Stimulated activated CD8-positive, alpha-beta memory T cell treated with anti-CD3 and anti-CD28 coated beads, Interleukin-2, amount 100 ng/mL, for 48 hours (primary cell): ENCODE data around the gene SYTL2.
"Not testable (repeated sequence)": the region's sequence is repeated elsewhere in the genome, so short reads cannot be mapped to it uniquely, and the experiment has no call there.

Source experiments
- DNase-seq, 2 donors: peaks; one replicate each; pipeline ENCODE4 v3.0.0-alpha.2; 2020; ENCODE audit warnings: low read depth in 2 of 2

The SYTL2 gene

DNA sequence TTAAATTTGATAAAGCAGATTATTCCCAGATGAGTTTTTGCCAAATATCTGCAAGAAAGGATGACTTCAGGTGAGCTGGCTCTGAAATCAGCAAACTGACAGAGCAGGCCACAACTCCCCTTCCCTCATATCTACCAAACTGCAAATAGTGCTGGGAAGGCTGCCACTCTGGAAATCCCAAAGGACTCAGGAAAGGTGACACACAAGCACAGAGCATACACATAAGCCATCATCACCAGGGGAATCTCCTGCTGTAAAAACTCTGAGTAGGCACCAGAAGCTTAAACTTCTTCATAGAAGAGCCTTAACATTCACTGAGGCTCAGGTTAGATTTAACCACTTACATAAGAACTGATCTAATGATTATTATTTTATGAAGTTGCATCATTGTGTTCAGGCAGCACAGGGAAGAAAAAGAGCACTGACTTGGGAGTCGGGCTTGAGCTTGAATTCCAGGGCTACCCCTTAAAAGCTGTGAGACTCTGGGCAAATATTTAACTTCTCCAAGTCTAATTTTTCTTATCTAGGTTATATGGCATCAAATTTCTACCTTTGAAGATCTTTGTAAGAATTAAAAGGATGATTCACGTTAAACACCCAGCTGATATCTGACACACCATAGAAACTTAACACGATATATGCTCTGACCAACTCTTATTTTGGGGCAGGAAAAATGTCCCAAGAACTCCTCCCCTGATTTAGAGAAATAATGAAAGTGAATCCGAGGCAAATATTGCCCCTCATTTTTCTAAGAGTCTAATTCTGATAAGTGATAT lies 15.0 kb downstream of the SYTL2 start:
- DNase-seq: no peak

DNA sequence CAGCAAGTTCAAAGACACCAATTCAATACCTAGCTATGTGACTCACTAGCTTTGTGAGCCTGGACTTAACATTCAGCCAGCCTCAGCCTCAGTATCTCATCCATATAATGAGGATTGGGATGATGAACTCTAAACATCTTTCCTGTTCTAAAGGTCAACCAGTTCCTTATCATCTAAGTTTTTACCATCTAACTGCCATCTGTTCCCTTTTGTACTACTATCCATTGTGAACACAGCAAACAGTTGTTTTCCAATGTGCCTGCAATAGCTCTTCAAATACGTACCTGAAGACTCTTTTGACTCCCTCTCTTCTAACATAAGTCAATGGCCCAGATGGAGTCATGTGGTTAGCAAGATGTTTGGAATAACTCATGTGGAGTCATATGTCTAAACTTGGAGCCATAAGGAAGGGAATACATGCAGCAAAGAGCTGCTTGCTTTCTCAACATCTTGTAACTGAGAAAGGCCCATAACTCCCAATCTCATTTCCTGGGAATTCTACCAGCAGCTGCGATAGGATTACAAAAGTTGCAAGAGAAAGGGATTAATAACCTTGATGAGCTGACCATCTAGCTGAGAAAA lies 19.4 kb downstream of the SYTL2 start:
- DNase-seq: no peak

GRCh38 chr11:85787809-85788760 lies 22.9 kb downstream of the SYTL2 start:
- DNase-seq: no peak

DNA sequence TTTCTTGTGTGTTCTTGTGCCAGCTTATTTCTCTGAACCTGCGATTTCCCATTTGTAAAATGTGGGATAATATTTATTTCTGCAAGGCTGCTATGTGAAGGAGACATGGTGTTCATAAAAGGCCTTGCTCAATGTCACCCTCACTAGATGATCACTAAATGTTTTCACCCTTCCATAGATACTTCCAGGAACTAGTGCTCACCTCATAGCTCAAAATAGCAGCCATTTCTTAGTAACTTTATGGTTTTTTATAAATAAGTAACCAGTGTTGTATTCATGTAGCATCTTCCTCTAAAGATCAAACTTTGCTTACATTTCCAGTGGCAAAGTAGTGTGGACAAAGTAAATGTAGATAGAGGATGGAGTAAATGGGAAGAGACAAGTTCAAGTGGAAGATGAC lies 23.8 kb downstream of the SYTL2 start:
- no peak for DNase-seq

GRCh38 chr11:85784480-85785265 lies 26.3 kb downstream of the SYTL2 start:
- DNase-seq: no peak

GRCh38 chr11:85783758-85784157 lies 27.2 kb downstream of the SYTL2 start:
- no peak for DNase-seq

GRCh38 chr11:85780780-85781517 lies 30.0 kb downstream of the SYTL2 start:
- not testable (repeated sequence) for DNase-seq

- DNase-seq: no peak
Observed at GRCh38 chr11:85779956-85780640, 30.8 kb downstream of the SYTL2 start.

- DNase-seq: not testable (repeated sequence)
Observed at GRCh38 chr11:85777603-85777972, 33.4 kb downstream of the SYTL2 start.

DNA sequence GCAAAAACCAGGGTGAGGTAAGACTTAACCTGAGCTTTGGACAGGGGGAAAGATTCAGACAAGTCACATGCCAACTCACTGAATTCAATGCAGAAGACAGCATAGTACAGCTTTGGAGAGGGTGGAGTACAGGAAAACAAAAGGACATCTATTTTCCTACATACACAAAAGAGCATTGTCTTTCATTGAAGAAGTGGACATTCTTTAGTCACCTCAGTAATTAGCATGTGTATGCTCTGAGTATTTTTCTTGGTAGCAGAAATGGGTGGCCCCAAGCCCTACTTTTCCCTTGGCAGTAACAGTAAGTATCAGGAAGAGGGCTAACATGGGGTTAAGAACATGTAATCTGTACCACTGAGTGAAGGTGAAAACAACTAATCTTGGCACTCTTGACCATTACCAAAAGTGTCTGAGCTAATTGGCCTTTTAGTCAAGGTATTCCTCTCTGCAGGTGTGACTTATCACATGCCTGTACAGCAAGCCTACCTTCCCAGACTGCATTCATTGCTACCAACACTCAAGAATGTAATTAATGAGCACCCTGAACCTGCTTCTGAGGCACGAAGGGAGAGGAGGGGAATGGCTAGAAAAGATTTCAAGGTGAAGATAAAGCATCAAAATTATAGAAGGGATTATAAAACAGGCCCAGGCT lies 33.9 kb downstream of the SYTL2 start:
- no peak for DNase-seq

DNA sequence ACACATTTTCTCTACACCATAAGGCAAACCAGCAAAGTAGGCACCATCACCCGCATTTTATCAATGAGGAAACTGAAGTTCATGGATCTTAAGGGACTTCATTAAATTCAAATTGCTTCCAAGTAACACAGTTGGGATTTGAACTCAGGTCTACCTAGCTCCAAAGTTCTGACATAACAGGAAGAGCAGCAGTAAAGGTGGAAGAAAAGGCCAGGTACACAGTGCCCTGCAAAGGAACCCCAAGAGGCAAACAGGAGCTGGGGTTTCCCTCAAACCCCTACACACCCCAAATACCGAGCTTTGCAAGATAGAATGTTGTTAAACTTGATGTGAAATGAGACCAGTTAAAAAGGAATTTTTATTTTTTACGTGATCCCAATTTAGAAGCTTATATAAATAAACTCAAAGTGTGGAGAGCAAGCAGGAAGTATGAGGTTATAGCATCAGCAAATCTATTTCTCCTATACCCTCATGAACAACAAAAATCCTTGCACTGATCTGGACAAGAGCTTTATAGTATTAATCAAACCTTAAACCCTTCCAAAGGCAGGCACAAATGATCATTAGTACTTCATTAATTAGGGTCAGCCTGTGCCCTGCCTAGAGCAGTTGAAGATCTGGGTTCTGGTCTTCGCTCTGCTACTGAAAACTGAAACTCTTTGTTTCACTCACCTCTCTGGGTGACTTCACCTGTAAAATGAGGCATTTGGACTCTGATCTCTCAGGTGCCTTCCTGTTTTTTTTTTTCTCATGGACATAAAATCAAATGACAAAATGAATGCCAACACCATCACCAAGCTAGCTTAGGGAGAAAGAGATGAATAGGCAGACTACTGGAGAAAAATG lies 36.5 kb downstream of the SYTL2 start:
- no peak for DNase-seq

DNA sequence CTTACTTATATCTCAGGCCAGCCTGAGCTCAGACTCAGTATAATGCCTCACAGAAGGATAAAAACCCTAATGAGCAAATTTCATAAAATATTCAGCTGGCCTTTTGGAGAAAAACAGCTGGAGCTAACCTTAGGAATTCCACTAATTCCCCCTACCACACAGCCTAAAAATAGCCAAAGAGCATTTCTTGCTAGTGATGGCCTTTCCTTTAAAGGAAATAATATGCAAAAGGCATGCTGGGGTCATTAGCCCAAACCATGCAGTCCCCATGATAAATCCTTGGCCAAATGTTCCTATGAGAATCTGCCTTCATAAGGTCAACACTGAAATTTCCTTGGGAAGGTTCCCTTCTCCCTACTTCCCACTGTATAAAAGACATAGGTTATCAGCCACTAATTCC lies 38.2 kb downstream of the SYTL2 start:
- no peak for DNase-seq

DNA sequence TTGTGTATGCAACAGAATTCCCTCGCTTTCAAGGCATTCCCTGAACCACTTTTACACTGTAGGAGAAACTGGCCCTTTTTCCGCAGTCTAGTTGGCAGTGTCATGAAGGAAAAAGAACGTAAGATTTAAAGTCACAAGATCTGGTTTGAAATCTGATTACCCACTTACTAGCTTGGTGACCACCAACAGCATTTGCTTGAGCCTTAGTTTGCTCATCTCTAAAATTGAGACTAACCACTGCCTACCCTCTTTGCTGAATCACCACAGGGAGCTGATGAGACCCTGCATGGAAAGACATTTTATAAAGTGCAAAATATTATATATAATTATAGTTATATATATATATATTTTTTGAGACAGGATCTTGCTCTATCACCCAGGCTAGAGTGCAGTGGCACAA lies 39.4 kb downstream of the SYTL2 start:
- no peak for DNase-seq

DNA sequence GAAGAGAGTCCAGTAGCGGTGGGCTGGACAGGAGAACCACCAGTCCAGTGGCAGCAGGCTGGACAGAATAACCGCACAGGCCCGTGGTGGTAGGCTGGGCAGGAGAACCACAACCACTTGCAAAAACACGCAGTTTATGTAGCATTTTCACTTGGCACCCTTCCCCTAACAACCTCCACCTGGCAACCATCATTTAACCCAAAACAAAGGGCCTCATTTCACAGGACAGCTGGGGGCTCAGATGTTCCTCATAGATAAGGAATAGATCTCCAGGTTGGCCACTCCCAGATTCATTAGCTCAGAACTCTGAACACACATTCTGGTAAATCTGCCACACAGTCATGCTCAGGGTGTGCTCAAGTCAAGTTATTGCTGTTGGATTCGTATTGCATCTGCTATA lies 41.2 kb downstream of the SYTL2 start:
- DNase-seq: no peak

DNA sequence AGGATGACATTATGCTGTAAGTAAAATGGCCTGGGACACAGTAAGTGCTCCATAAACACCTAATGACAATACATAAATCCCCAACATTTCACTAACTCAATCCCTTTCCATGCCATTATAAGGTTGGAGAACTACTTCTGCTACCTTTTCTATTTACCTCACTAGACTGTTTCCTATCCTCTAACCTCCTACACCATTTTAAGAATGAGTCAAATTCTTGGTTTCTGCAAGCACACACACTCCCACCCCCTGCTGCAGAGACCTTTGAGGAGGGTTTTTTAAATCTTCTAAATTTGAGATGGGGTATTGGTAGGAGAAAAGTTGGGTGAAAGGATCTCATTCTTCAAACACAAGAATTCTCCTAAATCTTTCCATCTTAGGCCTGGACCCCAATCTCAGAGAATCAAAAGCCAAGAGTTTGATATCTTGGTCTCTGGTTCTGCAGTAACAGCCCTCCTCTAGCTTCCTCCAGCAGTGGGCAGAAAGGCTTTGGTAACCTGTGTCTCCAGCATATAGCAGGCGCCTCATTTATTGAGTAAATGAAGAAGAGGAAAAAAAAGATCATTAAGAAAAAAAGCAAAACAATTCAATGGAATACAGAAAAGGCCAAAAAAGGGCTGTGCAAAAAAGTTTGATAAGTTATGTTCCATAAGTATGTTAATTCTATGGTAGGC lies 42.3 kb downstream of the SYTL2 start:
- DNase-seq: no peak

DNA sequence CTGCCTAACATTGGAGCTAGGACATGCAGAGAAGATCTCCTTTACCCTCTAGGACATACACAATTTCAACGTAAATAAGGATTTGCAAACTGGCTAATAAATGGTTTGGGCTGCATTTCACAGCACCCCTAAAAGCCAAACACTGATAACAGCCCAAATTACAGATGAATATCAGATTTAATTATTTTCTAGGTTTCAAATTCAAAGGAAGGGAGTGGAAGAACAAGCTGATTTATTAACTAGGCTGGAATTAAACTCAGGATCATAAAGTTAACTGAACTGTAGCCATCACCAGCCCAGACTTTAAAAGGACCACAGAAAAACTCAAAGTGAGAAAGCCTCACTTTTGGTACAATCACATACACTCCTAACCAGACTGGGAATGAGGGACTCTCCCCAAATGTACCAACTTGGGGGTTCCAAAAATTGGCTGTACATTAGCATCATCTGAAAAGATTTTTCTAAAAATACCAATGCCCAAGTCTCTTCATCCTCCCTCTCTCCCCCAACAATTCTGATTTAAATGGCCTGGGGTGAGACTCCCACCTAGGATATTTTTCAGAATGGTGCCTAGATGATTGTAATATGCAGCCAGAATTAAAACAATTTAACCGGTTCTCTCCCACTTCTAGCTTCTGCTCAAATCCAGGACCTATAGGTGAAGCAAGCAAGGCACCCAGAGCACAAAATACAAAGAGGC lies 43.5 kb downstream of the SYTL2 start:
- no peak for DNase-seq

- no peak for DNase-seq
Observed at GRCh38 chr11:85766721-85767161, 44.2 kb downstream of the SYTL2 start.

DNA sequence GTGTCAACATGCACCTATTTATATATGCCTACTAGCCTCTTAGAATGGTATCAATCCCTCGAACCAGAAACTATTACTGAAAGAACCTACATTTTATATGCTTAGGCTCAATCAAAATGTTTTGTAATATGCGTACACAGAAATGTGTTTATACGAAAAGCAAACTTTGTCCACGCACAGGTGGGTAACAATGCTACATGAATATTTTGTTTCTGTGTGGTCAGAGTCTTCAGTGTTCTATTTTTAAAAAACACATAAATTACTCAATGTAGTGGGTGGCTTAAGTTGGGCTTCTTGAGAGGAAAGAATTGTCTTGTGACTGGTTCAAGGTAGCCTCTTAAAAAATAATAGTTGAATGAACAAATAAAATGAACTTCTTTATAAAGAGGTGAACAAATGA lies 46.1 kb downstream of the SYTL2 start:
- no peak for DNase-seq
